Measurements from ENCODE around the gene VSTM4.

VSTM4 gene

DNA sequence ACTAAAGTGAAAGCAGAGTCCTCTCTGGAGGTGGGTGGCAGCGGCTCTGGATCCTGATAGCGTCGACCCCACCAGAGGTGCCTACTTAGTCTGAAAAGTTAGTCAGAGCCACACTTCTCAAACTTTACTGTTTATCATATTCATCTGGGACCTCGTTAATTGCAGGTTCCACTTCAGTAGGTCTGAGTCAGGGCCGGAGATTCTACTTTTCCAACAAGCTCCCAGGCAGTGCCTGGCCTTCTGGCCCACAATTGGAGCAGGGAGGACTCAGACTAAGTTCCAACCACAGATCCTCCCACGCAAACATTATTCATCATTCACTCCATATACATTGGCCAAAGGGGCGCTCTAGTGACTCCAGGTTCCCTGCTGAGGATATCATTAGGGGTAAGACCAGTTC lies 78.1 kb downstream of the VSTM4 start:
- no peak for DNase-seq

DNA sequence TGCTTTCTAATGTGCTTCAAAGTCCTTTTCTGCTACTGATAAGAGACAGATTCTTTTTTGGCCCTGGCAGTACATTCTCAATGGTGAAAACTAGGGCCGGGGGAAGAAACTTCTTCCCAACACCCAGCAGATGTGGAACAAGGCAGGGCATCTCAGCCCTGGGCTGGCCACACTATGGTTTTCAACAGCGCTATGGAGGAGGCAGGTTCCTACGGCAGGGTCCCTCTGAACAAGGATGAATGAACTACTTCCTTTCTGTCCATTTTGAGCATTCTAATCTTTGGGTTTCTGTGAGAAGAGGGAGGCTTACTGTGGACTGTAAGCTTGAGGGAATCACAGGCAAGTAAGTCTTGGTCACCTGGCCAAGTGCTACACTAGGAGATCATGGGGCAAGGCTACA lies 78.7 kb downstream of the VSTM4 start:
- DNase-seq, result no peak

DNA sequence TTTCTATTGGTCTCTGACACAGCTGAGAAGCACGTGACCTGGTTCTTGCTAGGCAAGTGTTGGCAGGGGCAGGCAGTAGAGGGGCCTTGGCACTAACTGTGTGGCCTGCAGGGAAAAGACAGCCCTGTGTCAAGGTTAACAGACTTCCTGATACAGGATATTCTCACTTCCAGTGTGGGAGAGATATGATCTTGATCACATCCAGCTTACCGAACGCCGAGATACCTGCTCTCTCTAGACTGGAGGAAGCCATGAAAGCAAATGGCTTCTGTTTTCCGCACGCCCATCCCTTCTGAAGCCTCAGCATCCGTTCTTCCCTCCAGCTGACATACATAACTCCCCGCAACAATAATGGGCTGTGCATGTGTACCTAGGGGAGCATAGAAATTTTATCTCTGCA lies 79.4 kb downstream of the VSTM4 start:
- no peak for DNase-seq

DNA sequence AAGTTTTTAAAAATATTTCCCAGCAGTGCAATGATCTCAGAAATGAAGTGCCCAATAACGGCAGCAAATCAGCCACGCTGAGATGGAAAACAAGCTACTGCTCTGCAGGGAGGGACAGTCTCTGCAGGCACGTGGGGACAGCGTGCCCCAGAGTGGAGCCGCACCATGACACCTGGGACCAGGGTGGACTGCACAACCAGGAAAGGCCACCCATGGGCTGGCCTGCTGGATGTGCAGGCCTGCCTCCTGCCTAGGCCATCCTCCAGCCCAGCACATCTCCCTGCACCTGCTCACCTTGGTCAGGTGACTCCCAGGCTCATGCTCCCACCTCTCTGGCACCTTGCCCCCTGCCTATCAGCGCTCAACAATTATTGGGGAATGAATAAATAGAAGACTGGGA lies 80.4 kb downstream of the VSTM4 start:
- no peak for DNase-seq

DNA sequence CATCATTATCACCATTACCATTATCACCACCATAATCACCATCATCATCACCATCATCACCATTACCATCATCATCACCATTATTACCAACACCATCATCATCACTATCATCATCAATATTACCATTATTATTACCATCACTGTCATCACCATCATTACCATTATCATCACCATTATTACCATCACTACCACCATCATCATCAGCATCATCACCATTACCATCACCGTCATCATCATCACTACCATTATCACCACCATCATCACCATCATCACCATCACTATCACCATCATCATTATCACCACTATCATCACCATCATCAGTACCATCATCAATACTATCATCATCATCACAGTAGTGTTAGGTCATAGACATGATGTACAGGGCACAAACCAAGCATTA lies 81.4 kb downstream of the VSTM4 start:
- DNase-seq, result no peak

DNA sequence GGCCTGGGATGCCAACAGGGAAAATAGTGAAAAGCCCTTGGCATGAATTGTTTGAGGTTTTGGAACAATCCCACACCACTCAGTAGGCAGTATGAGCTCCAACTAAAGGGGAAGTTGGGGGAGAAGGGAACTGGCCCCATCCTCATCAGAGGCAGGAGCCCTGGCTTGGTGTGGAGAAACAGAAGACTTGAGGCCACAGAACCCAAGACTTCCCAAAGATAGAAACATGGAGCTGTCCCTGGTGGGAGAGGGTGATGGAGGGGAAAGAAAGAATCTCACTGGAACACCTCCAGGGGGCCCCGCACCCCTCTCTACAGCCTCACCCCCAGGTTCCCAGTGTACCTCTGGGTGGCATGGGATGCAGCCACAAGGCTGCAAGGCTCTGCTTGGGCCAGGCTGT lies 85.7 kb downstream of the VSTM4 start:
- DNase-seq, result no peak

DNA sequence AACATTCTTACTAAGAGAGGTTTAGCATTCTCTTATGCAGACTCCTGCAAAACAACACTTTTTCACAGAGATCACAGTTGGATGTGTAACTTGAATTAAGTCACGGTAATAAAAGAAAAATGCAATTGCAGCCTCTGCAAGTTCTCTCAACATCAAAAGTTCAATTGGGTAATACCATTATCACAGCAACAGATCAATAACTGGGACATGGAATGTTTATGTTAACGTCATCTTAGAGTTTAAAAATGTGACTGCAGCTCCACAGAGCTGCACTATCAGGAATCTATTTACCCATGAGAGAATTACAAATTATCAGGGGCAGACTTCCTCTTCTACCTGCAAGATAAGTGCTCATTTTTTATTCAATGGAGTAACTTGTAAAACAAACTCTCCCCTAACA lies 86.7 kb downstream of the VSTM4 start:
- no peak for DNase-seq

DNA sequence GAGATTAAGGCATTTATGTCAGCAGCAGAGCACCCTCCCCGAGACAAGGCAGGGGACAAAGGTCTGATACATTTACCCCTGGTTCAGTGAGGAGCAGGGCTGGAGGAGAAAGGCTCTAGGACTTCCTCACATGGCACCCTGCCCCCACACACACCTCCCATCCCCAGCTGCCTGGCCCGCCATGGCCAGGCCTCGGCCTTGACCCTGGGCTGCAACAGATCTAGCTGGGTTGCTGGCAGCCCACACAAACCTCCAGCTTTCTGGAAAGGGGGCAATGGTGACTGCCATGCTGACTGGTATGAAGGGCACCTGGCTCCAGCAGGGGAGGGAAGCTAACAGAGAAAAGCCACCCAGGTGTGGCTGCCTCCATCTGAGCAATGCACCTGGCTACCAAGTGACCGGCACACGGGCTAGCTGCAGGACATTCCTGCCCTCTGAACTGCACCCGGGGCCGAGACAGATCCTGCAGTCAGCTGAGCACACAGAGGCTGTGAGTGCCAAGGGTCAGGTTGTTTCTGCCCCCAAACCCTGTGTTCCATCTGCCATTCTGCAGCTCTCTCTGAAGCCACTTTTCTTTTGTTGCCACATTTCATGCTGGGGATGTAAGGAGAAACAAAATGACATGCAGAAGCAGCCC lies 89.9 kb downstream of the VSTM4 start:
- no peak for DNase-seq

DNA sequence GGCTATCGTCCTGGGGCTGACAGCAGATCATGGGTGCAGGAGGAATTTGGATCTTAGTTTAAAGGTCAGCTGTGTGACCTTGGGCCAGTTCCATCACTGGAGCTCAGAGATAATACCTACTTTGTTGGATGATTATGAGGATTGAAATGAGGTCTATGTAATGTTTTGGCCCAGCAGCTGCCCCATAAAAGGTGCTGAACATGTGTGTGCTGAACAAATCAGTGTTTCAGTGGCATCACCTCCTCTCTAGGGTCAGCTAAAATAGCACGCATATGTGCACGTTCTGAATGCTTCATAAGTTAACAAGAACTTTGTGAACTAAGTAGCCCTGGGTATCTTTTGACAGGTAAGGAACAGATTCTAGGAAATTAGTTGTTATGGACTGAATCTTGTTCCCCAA lies 90.8 kb downstream of the VSTM4 start:
- DNase-seq, result no peak

DNA sequence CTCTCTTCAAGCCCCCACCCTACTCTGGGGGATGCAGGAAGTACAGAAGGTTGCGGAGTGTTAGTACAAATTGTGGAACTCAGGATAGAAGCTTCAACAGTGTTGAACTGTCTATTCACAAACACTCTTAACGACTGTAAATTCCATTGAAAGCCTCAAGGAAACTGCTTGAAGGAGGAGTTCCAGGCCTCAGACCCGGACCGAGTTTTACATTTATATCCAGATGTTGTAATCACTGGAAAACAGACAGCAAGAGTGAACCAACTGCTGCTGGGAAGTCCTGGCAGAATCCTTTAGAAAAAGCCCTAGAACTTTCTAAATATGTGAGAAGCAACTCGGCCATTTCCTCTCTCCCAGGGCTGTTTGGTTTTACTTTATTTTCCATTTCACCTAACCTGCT lies 91.6 kb downstream of the VSTM4 start:
- DNase-seq, result no peak

DNA sequence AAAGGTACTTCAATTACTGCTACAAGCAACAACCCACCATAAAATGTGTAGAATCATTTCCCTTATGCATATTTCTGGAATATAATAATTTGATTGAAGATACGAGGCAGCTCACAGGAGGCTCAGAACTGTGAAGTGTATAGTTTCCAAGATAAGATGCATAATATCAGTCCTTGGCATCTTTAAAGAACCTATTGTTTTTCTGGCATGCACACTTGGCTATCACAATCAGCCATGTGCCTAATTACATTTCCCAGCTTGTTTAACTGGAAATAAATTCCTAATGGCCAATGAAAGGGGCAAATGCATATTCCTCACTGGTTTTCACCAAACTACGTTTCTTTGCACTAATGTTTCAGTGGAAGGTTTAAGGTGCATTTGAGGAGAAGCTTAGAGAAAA lies 92.3 kb downstream of the VSTM4 start:
- no peak for DNase-seq

DNA sequence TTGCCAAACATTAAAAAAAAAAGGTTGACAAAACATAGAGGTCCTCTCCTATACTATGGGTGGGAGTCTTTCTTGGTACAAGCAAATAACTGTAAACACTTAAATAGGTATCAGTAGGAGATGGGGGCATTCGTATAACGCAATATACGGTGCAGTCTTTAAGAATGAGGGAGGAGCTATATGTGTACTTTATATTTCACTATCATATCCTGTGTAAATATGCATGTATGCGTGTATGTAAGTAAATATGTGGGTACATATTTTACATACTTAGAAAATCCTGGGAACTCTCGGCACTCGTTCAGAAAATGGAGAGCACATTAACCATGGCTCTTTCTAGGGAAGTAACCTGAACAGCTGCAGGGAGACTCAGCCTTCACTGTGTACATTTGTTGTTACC lies 93.6 kb downstream of the VSTM4 start:
- DNase-seq, result no peak

DNA sequence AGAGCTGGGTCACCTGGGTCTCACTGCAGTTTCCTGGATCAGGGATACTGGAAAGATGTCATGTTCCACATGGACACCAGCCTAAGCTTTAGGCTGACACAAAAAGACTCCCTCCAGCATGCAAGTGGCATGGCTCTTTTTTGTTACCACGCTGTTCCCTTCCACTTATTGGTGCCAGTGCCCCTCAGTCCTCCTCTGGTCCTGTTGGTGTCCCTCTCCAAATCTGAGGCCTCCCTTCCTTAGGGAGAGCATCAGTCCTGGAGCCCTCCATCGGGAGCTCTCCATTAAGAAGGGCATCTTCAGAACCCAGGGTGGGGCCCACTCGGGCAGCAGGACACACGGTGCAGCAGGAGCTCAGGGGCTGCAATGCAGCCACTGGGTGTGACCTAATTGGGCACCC lies 99.6 kb downstream of the VSTM4 start:
- DNase-seq, result no peak

DNA sequence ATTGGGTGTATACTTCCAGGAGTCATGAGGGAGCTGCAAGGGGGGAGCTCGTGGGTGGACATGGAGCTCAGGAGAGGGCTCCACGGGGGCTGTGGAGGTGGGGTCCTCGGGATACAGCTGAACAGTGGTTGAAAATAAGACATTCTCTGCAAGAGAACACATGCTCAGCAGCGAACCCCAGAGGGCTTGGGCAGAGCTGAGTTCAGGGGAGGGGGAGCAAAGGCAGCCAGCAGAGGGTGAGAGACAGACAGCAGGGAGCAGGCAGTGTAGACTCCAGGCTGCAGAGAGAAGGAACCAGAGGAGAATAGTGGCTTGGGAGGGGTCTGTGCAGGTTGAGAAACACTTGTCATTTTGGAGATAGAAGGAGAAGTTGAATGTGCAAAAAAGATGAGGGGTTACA lies 102.7 kb downstream of the VSTM4 start:
- DNase-seq, result no peak

DNA sequence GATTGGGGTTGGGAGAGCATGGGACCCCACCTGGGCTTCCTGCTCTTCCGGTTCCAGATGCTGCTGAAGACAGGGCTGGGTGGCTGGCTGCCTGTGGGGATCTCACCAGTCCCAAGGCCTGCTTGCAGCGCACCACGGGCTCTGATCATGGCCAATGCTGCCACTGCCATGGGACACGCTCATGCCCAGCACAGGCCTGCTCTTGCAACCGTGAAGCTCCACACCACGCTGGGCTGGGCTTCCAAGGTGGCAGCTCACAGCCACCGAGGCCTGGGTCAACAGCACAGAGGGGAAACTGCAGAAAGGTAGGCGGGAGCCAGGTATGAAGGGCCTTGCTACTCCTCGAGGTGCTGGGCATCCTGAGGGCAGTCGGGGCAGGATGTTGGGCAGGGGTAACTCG lies 103.6 kb downstream of the VSTM4 start:
- no peak for DNase-seq

DNA sequence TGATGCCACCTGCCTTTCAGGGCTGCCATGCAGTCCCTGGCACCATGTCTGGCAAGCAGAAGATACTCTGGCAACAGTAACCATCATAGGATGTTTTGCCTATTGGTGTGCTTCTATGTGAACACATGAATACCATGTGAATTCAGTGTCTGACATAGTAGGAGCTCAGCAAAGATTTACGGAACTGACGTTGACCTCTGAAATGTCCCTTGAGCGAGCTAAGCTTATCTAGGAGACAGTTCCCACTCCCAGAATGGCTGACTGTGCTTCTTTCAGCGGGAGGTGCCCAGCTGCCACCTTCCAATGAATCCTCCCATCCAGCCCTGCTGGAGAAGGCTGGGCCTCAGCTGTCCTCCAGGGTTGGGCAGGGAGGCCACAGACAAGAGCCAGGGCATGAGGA lies 104.5 kb downstream of the VSTM4 start:
- no peak for DNase-seq

DNA sequence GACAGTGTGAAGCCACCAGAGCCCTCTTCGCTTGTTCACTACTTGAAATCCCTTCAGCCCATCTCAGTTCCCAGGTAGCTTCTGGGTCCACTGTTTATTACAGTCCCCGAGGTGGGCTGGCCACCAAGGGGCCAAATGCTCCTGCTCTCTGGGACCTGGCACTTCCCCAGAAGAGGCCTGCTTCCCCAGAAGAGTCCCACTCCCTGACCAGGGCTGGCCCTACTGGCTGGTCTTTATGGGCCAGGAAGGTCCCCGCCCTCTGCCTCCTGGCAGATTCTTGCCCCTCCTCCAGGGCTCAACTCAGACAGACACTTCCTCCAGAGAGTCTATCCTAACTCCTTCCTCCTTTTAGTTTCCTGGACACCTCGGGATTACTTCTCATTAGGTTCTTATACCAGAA lies 105.0 kb downstream of the VSTM4 start:
- no peak for DNase-seq

DNA sequence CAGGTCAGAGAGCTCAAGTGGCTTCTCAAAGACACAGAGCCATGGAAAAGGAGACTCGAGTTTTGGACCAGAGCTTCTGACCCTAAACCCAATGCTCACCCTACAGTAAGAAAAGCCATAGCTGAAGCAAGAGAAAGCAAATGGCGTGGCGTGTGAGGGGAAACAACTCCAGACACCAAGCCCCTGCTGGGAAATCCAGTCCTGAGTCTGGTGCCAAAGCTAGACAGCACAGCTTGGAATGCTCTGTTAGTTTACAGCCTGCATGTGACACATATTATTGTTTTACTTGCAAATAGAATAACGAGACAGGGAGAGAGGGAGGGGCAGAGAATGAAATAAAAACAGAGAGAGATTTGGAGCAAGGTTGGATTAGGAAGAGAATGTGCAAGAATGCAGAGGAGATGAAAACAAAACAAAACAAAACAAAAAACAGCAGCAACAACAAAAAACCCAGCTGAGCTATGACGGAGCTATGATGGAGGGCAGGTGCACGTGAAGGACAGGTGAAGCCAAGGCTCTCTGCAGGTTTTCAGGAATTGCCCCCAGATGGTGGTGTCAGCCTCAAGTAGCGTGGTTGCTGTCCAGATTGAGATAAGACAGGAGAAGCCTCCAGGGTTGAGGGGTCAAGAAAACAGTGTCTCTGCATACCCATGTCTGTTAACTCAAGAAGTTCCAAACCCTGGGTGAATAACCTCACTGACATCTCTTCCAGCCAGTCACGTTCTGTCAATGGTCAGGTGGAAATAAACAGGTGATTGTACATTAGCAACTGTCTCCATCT lies 105.9 kb downstream of the VSTM4 start:
- DNase-seq, result no peak

DNA sequence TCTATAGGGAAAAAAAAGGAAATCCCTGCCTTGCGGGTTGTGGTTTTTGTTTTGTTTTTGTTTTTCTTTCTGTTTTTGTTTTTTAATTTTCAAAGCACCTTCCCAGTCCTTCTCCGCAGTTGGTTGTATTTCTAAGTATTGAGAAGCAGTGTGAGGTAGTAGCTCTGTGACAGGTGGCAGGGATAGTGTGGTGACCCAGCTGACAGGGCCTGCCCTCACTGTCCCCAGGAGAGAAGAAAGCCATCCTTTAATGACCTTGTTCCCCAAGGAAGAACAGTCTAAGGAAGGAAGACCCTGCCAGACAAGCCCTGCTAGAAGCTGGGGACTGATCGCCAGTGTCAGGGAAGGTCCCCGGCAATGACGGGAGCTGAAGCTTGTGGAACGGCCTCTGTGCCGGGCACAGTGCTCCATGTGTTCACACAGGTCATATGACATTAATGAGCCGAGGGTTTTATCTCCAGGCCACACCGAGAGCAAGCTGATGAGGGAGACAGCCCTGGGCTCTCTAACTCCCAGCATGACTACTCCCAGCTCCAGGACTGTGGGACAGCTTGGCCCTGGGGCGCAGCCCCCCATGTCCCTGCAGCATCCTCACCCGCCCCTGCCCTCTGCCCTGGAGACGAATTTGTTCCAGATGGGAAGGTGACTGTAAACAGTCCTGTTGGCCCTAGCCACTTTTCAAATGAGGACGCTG lies 106.7 kb downstream of the VSTM4 start:
- DNase-seq, result no peak

DNA sequence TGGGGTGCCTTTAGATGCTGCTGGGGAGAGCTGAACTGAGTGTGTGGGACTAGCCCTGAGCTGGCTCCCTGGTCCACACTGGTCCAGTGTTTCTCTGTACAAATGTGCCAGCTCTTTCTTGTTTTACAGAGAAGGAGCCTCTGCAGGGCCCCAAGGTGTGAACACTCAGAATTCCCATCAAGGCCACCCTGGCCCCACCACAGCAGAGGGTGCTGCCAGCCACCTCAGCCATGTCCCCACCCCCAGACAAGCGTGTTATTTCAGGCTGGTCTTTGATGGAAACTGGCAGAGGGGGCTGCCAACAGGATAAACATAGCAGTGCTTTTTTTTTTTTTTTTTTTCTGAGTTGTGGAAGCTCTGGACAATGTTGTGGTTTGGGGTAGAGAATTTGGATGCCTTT lies 107.2 kb downstream of the VSTM4 start:
- no peak for DNase-seq

DNA sequence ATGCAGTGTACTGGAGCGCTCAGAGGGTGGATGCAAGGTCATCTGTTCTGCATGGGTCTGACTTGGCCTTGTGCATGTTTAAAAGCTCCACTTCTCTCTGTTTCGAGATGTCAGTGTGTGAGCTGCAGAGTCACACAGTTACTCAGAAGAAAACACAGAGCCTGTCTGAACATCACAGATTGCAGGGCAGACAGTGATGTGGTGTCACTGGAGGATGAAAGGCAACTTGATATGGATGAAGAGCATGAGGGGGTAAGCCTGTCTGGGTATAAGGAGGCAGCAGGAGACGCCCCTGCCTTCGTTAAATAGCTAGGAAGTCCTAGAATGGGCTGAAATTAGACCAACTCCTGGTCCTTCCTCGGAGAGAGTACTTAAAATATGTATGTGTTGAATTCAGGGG lies 108.2 kb downstream of the VSTM4 start:
- DNase-seq, result no peak

DNA sequence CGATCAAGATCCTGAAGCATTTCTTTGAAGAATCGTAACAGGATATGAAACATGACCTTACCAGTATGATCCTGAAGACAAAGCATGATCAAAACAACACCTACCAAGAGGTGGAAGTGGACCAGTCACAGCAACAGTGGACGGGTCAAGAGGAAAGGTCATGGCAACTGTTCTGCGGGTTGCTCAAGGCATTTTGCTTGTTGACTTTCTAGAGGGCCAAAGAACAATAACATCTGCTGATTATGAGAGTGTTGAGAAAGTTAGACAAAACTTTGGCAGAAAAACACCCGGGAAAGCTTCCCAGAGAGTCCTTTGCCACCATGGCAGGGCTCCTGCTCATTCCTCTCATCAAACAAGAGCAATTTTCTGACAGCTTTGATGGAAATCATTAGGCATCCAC lies 110.1 kb downstream of the VSTM4 start:
- DNase-seq, result no peak

DNA sequence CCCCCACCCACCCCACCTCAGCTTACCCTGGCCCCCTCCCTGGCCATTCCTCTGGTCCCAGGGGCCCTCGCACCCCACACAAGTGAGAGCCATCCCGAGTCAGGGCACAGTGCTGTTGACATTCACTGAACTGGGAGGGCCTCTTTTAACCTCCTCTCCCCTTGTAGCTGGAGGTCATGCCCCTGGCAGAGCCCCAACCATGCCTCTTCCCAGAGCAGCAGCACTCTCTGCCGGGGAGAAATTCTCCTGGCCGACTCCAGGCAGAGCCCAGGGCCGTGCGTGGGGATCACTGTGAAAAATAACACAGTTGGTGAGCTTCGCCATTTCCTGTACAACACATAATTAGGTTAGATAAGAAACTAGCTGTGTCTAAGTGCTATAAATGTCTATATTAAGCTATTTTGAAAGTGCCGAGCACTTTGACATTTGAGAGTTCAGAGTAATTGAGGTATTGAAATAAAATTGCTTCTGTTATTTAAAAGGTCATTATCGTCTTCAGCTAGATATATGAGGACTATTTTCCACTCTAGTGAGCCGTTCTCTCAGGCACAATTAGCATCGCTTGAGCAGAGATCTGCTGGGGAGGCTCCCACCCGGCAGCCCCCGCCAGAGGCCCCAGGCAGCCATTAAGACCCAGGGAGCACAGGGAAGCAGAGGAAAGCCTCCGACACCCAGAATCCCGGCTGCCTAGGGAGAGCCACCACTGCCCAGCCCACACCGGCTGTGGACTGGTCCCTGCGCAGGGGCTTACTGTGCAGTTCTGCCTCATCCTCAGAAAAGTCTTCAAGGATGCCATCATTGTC lies 113.3 kb downstream of the VSTM4 start:
- no peak for DNase-seq

DNA sequence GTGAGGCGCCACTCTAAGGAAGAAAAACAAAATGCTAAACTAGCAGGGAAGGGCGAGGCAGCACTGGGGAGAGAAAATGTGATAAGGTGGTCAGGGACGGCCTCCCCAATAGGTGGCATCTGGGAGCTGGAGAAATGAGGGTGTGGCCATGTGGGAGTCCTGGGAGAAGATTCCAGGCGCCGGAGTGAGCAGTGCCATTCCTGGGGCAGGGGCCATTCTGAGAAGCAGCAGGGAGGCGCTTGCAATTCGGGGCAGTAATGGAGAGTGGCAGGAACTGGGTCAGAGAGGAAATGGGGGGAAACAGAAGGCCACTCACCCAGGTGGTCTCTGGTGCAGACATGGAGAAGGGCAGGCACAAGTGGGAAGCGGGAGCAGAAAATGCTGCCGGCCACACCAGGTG lies 113.9 kb downstream of the VSTM4 start:
- no peak for DNase-seq

All from NCI-H1417 treated with DMSO at 0.1 percent for 48 hours (cell line).